Left ventricle myocardium superior (tissue), 1 donor: ENCODE results near the gene GPR3. TPM values are rescaled to one million over a fixed set of nuclear protein-coding genes. Genes with fewer than 3 reads are reported as not detected.

Experiments used
- ATAC-seq: fragments of 200-7000 bp; cut with Tn5 transposase; one replicate; pipeline ENCODE4 v1.9.1; 2020; ENCODE audit warnings: mild to moderate bottlenecking, moderate library complexity
- DNase-seq: peaks from one replicate; pipeline ENCODE4 v3.0.0-alpha.2; 2020
- intact Hi-C: fragments of 100-400 bp; cut with micrococcal nuclease; formaldehyde crosslinking; loops from one replicate; pipeline ENCODE4 v1.11.0; 2022
- total RNA-seq: library from RNA; stranded (reverse); fragmentation: NEBNext Ultra II Directional; extraction: Animal tissue kit (Norgen Biotek cat#: 25700); gene quantifications from one replicate; pipeline ENCODE4 v1.2.1, GENCODE V29; 2021
- donor health status: DM: no; HTN: yes; CAD: no; lungs with severe emphysema.

The GPR3 gene
- total RNA-seq, 1 donor from 2014 or later = 0.12 TPM

GRCh38 chr1:27357281-27358037 is 35.0 kb upstream of the GPR3 start:
- ATAC-seq (peak; percentile 72), DNase-seq (peak; percentile 86)
- intact Hi-C loops = no loop called here

GRCh38 chr1:27358038-27358927 is 34.1 kb upstream of the GPR3 start:
- intact Hi-C loops = no loop called here
- DNase-seq (no peak), ATAC-seq (no peak)

- DNase-seq = no peak
- ATAC-seq = no peak
- intact Hi-C loops = no loop called here
These were observed 33.5 kb upstream of the GPR3 start for GRCh38 chr1:27358928-27359313.

GRCh38 chr1:27359822-27360158 is 32.6 kb upstream of the GPR3 start:
- no peak for ATAC-seq
- DNase-seq = no peak
- intact Hi-C loops = no loop called here

- intact Hi-C loops = no loop called here
- ATAC-seq (peak; percentile 6), DNase-seq (peak; percentile 72)
These were observed 32.0 kb upstream of the GPR3 start for GRCh38 chr1:27360159-27361043.

GRCh38 chr1:27361044-27361402 is 31.4 kb upstream of the GPR3 start:
- ATAC-seq (no peak), DNase-seq (no peak)
- intact Hi-C loops = no loop called here

- intact Hi-C loops = no loop called here
- DNase-seq = no peak
- ATAC-seq = no peak
These were observed 30.9 kb upstream of the GPR3 start for GRCh38 chr1:27361553-27361952.

GRCh38 chr1:27363766-27364695 is 28.4 kb upstream of the GPR3 start:
- DNase-seq (no peak), ATAC-seq (no peak)
- intact Hi-C loops = no loop called here

GRCh38 chr1:27364696-27365371 is 27.6 kb upstream of the GPR3 start:
- no peak for DNase-seq
- intact Hi-C loops = no loop called here
- ATAC-seq = no peak

- DNase-seq = peak; percentile 92
- intact Hi-C loops = no loop called here
- peak; percentile 79 for ATAC-seq
These were observed 26.9 kb upstream of the GPR3 start for GRCh38 chr1:27365372-27366112.

GRCh38 chr1:27366113-27366410 is 26.4 kb upstream of the GPR3 start:
- DNase-seq (peak; percentile 96), ATAC-seq (peak; percentile 75)
- intact Hi-C loops = no loop called here

- DNase-seq = peak; percentile 95
- intact Hi-C loops = no loop called here
- ATAC-seq = peak; percentile 80
These were observed 25.8 kb upstream of the GPR3 start, which contains the start of gene MAP3K6 for GRCh38 chr1:27366411-27367159. TSS of gene MAP3K6 (minus strand) at chr1:27366961. CDS start at chr1:27366597, 364 bp downstream.

GRCh38 chr1:27367160-27367650 is 25.2 kb upstream of the GPR3 start:
- intact Hi-C loops = no loop called here
- no peak for DNase-seq

GRCh38 chr1:27368869-27369582 is 23.4 kb upstream of the GPR3 start:
- intact Hi-C loops = no loop called here
- ATAC-seq = no peak
- no peak for DNase-seq

More at GRCh38 chr1:27367160-27367650, 25.2 kb upstream of the GPR3 start:
- no peak for ATAC-seq

GRCh38 chr1:27372022-27372807 is 20.2 kb upstream of the GPR3 start:
- ATAC-seq = no peak
- no peak for DNase-seq
- intact Hi-C loops = no loop called here
